AG09319 (cell line): ENCODE data around the gene SCT.

Experiments used
- DNase-seq: peaks from one replicate; pipeline ENCODE4 v3.0.0-alpha.2; 2010; ENCODE audit warnings: low read depth; ENCODE audit errors: extremely low read depth
- TF ChIP-seq, protein P1 (sequence below): IDR thresholded peaks from 2 replicates; pipeline ENCODE4 v1.5.1; 2011; ENCODE audit warnings: low read depth, mild to moderate bottlenecking, inconsistent platforms, low read length, moderate library complexity

Gene SCT

DNA sequence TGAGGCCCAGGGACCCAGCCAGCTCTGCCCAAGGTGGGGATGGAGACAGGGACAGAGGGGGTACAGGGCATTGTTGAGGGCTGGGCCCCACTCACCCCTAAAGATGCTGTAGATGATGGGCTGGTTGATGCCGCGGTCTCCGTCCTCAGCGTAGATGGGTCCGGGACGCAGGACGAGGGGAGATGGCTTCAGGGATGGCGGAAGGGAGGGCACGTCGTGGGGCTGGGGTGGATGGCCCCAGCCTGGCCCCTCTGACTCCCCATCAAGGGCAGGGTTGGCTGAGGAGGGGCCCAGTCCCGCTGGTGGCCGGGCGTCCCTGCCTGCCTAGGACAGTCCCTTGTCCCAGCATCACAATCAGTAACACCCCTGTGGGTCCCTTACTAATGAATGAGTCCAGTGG, 6.8 kb downstream of the SCT start:
- TF ChIP-seq, protein P1, sequence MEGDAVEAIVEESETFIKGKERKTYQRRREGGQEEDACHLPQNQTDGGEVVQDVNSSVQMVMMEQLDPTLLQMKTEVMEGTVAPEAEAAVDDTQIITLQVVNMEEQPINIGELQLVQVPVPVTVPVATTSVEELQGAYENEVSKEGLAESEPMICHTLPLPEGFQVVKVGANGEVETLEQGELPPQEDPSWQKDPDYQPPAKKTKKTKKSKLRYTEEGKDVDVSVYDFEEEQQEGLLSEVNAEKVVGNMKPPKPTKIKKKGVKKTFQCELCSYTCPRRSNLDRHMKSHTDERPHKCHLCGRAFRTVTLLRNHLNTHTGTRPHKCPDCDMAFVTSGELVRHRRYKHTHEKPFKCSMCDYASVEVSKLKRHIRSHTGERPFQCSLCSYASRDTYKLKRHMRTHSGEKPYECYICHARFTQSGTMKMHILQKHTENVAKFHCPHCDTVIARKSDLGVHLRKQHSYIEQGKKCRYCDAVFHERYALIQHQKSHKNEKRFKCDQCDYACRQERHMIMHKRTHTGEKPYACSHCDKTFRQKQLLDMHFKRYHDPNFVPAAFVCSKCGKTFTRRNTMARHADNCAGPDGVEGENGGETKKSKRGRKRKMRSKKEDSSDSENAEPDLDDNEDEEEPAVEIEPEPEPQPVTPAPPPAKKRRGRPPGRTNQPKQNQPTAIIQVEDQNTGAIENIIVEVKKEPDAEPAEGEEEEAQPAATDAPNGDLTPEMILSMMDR, result no peak
- no peak for DNase-seq

- TF ChIP-seq, protein P1, result no peak
Measured at GRCh38 chr11:619628-620050, 7.3 kb downstream of the SCT start.

DNA sequence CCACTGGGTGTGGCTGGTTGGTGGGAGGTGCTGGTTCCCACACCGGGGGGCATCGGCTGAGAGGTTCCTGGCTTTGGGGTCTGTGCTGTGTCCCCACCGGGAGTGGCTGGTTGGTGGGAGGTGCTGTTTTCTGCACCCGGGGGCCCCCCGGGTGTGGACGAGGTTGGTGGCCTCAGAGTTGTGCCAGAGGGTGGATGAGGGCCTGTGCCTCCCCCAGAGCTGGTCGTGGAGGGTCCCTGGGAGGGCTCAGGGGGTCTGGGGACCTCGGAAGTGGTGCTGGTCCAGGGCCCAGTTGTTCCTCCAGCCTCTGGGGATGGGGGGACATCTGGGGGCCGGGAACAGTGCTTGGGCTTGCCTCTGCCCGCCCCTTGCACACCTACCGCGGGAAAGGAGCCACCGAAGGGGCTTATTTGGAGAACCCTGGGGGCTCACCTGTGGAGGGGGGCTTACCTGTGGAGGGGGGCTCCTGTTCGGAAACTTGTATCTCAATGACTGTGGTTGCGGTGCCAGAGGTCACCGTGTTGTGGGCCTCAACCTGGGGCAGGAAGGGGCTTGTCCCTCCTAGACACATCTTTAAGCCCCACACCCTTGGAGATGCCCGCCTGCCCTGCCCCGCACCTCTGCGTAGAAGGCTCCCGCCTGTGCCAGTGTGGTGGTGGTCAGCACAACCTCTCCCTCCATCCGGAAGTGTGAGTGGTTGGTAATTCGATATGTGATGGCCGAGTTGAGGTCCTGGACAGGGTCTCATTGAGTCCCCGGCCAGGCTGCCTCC, 7.9 kb downstream of the SCT start:
- TF ChIP-seq, protein P1, result no peak
- DNase-seq, result no peak

More at GRCh38 chr11:619628-620050, 7.3 kb downstream of the SCT start:
- no peak for DNase-seq

GRCh38 chr11:617912-618682, 8.9 kb downstream of the SCT start:
- TF ChIP-seq, protein P1, result no peak
- DNase-seq, result no peak

DNA sequence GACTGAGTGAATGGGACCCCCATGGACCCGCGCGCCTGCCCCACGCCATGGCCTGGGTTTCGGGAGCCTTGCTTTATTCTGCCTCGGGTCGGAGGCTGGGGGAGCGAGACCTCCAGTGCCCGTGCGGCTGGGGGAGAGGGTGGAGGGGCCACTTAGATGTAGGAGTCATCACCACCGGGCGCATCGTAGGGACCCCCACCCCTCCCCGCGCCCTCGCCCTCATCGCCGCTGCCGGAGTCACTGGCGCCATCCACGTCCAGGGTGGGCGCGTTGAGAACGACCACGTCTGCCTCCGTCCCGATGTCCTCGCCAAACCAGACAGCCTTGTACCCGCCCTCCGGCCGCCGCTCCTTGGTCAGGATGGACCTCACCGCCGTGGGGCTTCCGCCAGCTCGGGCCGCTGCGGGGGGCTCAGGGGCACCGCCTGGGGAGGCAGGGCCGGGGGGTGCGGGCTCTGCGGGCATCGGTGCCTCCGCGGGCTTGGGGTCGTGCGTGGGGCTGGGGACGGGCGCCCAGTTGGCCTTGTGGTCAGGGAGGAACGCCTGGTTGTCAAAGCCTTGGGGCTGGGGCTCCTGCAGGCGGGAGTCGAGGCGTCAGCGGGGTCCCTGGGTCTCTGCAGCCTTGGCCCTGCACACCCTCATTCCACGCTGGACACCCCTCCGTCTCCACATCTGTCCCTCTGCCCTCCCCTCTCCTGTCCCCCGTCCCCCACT, 9.6 kb downstream of the SCT start:
- no peak for DNase-seq
- TF ChIP-seq, protein P1, result no peak

- TF ChIP-seq, protein P1, result no peak
- no peak for DNase-seq
Measured at GRCh38 chr11:616320-617198, 10.4 kb downstream of the SCT start.
